Activated CD4-positive, alpha-beta memory T cell treated with anti-CD3 and anti-CD28 coated beads for 36 hours (primary cell): ENCODE data around the gene CCDC170. TPM values are rescaled to one million over a fixed set of nuclear protein-coding genes. Genes with fewer than 3 reads are reported as not detected.
"Not testable (repeated sequence)": the region's sequence is repeated elsewhere in the genome, so short reads cannot be mapped to it uniquely, and the experiment has no call there.

Experiments
- CTCF ChIA-PET: fragments of 350-600 bp; sonication (Branson Sonifier 250); formaldehyde crosslinking; loops from one replicate; lab custom pipeline; 2021; ENCODE audit warnings: antibody characterized with exemption, inconsistent platforms; lab: Charles Lee
- POLR2A ChIA-PET: fragments of 350-600 bp; sonication (Branson Sonifier 250); formaldehyde crosslinking; loops from one replicate; lab custom pipeline; 2021; ENCODE audit warnings: antibody characterized with exemption; lab: Charles Lee
- DNase-seq: peaks from one replicate; pipeline ENCODE4 v3.0.0-alpha.2; 2020
- H3K27ac Mint-ChIP-seq: one replicate; pipeline ENCODE4 v1.8.0; 2021; ENCODE audit warnings: mixed read lengths
- H3K27me3 Mint-ChIP-seq: one replicate; pipeline ENCODE4 v1.8.0; 2021; ENCODE audit warnings: mixed read lengths
- H3K36me3 Mint-ChIP-seq: one replicate; pipeline ENCODE4 v1.8.0; 2021; ENCODE audit warnings: mixed read lengths
- H3K4me1 Mint-ChIP-seq: one replicate; pipeline ENCODE4 v1.8.0; 2021; ENCODE audit warnings: low read depth, mixed read lengths
- H3K4me3 Mint-ChIP-seq: one replicate; pipeline ENCODE4 v1.8.0; 2021; ENCODE audit warnings: mild to moderate bottlenecking, mixed read lengths
- H3K9me3 Mint-ChIP-seq: one replicate; pipeline ENCODE4 v1.8.0; 2021; ENCODE audit warnings: mixed read lengths
- intact Hi-C: fragments of 100-400 bp; cut with micrococcal nuclease; formaldehyde crosslinking; loops from one replicate; pipeline ENCODE4 v1.15.1; 2023
- total RNA-seq, 2 experiments: library from RNA; stranded (reverse); gene quantifications; one replicate each; pipeline ENCODE4 v1.2.3, GENCODE V29; 2021

Gene CCDC170
- total RNA-seq, 2 experiments from 2014 or later: not detected

DNA sequence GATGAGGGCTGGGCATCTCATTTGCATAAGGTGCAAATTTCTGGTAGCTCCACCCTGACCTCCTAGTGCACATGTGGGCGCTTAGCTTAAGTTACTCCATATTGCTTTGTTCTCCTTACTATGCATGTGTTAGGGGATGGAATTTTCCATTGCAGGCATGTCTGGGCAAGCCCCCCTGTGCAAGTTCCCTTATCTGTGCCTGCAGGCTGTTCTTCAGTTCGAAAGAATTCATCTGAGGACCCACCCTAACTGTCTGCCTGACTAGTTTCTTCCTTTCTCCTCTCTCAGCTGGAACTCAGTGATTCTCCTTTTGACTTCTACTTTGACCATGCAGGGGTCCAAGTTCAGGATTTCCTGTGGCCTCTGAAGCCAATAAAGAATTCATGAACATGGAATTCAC lies 30.2 kb downstream of the CCDC170 start:
- Mint-ChIP-seq H3K4me1 (no peaks in the 10 kb centered on the region), H3K9me3 (peaks cover 28% of the 10 kb centered on the region), H3K4me3 (no peak overlapping the region), H3K27ac (no peak overlapping the region), H3K36me3 (no peaks in the 10 kb centered on the region), H3K27me3 (peaks cover 5% of the 10 kb centered on the region)
- CTCF ChIA-PET: interaction anchor here (0.6 kb wide), 1 partner anchor 47 kb away, joined by 3 read pairs; no protein-coding TSS in a partner anchor
- intact Hi-C loops: no loop called here
- POLR2A ChIA-PET: no interaction called here
- DNase-seq: no peak

- no peak overlapping the region for H3K4me3 Mint-ChIP-seq
These were observed 40.8 kb downstream of the CCDC170 start for GRCh38 chr6:151534576-151534975.

GRCh38 chr6:151535476-151536187 lies 41.8 kb downstream of the CCDC170 start:
- Mint-ChIP-seq H3K27me3 (peaks cover 7% of the 10 kb centered on the region), H3K4me3 (no peak overlapping the region), H3K9me3 (peaks cover 11% of the 10 kb centered on the region), H3K36me3 (no peaks in the 10 kb centered on the region), H3K4me1 (no peaks in the 10 kb centered on the region), H3K27ac (no peak overlapping the region)
- POLR2A ChIA-PET: no interaction called here
- CTCF ChIA-PET: no interaction called here
- DNase-seq: no peak
- intact Hi-C loops: no loop called here

More at GRCh38 chr6:151534576-151534975, 40.8 kb downstream of the CCDC170 start:
- Mint-ChIP-seq H3K36me3 (no peaks in the 10 kb centered on the region), H3K9me3 (peaks cover 6% of the 10 kb centered on the region), H3K27me3 (peaks cover 8% of the 10 kb centered on the region), H3K27ac (no peak overlapping the region), H3K4me1 (no peaks in the 10 kb centered on the region)
- POLR2A ChIA-PET: no interaction called here
- intact Hi-C loops: no loop called here
- no peak for DNase-seq
- CTCF ChIA-PET: no interaction called here

DNA sequence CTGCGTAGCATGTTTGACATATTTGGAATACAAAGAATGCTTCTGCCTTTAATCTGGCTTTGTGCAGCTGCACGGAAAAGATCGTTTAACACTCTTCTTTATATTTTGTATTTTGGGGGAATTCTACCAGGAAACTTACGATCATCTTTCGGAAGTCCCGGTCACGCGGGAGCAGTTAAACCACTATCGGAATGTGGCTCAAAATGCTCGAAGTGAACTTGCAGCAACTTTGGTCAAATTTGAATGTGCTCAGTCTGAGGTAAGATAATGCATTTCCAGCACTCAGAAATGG lies 42.3 kb downstream of the CCDC170 start:
- intact Hi-C loops: no loop called here
- H3K9me3 Mint-ChIP-seq: peaks cover 14% of the 10 kb centered on the region
- POLR2A ChIA-PET: no interaction called here

DNA sequence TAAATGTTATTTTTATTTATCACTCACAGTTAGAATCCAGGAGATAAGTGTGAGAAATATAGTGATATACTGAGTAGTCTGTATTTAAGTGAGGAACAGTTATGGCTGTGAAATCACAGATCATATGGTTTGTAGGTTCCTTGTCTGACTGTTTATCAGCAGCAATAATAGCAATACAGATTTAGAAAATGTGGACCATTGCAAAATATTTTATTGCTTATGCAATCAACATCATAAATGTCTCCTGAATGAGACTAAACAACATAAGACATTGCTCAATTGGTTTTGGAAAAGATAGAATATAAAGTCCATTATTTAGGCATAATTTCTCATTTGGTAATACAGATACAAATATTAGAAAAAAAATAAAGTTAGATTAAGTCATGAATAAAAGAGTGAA lies 43.7 kb downstream of the CCDC170 start:
- ChIA-PET POLR2A (no interaction called here), CTCF (no interaction called here)
- no peak overlapping the region for H3K27ac Mint-ChIP-seq
- peaks cover 3% of the 10 kb centered on the region for H3K27me3 Mint-ChIP-seq
- DNase-seq: no peak
- H3K9me3 Mint-ChIP-seq: peaks cover 14% of the 10 kb centered on the region
- intact Hi-C loops: no loop called here
- no peak overlapping the region for H3K4me3 Mint-ChIP-seq
- no peaks in the 10 kb centered on the region for H3K4me1 Mint-ChIP-seq
- no peaks in the 10 kb centered on the region for H3K36me3 Mint-ChIP-seq

More for the DNA sequence above, 42.3 kb downstream of the CCDC170 start:
- no peaks in the 10 kb centered on the region for H3K36me3 Mint-ChIP-seq
- CTCF ChIA-PET: no interaction called here
- DNase-seq: no peak
- no peak overlapping the region for H3K27ac Mint-ChIP-seq
- no peaks in the 10 kb centered on the region for H3K4me1 Mint-ChIP-seq
- H3K27me3 Mint-ChIP-seq: peaks cover 4% of the 10 kb centered on the region
- H3K4me3 Mint-ChIP-seq: no peak overlapping the region

DNA sequence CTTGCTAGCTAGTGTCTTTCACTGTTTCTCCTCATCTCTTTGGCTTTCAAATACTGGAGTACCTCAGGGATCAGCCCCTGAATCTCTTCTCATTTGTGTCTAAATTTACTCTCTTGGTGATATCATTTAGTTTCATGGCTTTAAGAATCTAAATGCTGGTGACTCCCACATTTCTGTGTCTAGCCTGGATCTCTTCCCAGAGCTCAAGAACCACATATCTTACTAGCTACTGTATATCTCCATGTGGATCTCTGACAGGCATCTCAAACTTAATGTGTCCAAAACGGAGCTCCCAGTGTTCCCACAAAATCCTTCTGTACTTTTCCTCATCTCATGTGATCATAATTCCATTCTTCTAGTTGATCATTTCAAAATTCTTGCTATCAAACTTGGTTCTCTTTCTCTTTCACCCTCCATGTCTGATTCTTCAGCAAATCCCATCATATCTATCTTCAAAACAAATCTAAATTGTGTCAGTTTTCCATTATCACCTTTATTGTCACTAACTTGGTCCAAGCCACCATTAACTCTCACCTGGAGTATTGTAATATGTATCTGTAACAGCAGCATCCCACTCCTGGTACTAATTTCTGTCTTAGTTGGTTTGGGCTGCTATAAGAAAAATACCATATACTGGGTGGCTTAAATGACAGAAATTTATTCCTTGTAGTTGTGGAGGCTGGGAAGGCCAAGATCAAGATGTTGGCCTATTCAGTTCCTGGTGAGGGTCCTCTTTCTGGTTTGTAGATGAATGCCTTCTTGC lies 45.9 kb downstream of the CCDC170 start:
- CTCF ChIA-PET: no interaction called here
- no peak overlapping the region for H3K27ac Mint-ChIP-seq
- POLR2A ChIA-PET: no interaction called here
- peaks cover 14% of the 10 kb centered on the region for H3K9me3 Mint-ChIP-seq
- H3K4me3 Mint-ChIP-seq: no peak overlapping the region
- DNase-seq: no peak
- intact Hi-C loops: no loop called here
- H3K27me3 Mint-ChIP-seq: peaks cover 3% of the 10 kb centered on the region
- no peaks in the 10 kb centered on the region for H3K36me3 Mint-ChIP-seq
- no peaks in the 10 kb centered on the region for H3K4me1 Mint-ChIP-seq

DNA sequence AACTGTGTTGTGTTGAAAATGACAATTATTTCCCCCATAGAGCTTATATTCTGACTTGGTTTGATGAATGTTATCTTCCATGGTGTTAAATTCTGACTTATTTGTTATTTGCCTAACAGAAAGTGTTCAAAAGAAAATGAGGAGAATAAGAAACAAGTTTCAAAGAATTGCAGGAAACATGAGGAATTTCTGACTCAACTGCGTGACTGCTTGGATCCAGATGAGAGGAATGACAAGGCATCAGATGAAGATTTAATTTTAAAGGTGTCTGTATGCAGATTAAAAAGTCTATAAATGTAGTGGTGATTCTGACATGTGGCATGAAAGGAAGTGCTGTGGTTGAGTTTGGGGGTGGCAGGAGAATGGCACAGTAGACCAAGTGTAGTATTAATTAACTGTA lies 50.6 kb downstream of the CCDC170 start:
- intact Hi-C loops: no loop called here
- Mint-ChIP-seq H3K4me3 (no peak overlapping the region), H3K27ac (no peak overlapping the region), H3K36me3 (no peaks in the 10 kb centered on the region), H3K27me3 (peaks cover 3% of the 10 kb centered on the region), H3K4me1 (no peaks in the 10 kb centered on the region), H3K9me3 (peaks cover 11% of the 10 kb centered on the region)
- POLR2A ChIA-PET: no interaction called here
- CTCF ChIA-PET: no interaction called here
- DNase-seq: no peak

DNA sequence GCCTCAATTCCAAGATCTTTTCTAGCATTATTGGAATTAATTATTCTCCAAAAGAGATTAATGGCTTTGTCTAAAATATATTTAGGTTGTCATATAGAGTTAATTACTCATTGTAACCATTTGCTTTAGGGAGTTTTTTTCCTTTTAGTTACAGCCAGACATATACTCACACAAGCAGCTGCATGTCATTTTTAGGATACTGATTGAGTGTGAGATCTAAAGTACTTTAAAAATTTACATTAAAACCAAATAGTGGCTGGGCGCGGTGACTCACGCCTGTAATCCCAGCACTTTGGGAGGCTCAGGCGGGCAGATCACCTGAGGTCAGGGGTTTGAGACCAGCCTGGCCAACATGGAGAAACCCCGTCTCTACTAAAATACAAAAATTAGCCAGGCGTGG lies 51.1 kb downstream of the CCDC170 start:
- H3K27ac Mint-ChIP-seq, DNase-seq, H3K36me3 Mint-ChIP-seq, POLR2A ChIA-PET, H3K4me3 Mint-ChIP-seq, intact Hi-C loops, H3K4me1 Mint-ChIP-seq, H3K9me3 Mint-ChIP-seq, CTCF ChIA-PET, H3K27me3 Mint-ChIP-seq: not testable (repeated sequence)

DNA sequence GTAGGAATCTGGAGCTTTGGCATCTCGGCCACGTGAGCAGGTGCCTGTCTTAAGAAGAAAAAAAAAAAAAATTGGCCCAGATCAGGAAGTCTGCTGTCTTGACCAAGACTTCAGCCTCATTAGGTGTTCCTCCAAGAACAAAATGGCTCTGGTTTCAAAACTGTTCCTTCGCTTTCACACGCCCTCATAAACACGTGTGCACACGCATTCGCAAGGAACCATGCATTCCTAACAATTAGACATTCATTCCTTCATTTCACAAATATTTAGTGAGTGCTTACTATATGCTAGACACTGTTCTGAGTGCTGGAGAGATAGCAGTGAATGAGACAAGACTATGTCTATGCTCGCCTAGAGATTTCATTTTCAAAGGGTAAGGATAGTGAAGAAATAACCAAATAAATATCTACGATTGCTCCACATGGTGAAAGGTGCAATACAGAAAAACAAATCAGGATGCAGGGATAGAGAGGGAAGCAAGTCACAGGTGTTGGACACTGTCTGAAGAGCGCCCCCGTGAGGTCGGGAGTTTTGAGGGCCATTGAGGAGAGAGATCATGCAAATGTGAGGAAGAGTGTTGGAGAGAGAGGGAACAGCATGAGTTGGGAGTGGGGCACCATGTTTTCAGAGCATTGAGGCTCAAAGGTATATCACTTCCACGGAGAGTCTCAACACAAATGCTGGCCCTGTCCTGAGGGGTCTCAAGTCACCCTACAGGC lies 53.3 kb downstream of the CCDC170 start:
- H3K27ac Mint-ChIP-seq: no peak overlapping the region
- H3K4me1 Mint-ChIP-seq: no peaks in the 10 kb centered on the region
- ChIA-PET CTCF (no interaction called here), POLR2A (no interaction called here)
- intact Hi-C loops: no loop called here
- H3K36me3 Mint-ChIP-seq: no peaks in the 10 kb centered on the region
- H3K27me3 Mint-ChIP-seq: peaks cover 3% of the 10 kb centered on the region
- no peak overlapping the region for H3K4me3 Mint-ChIP-seq
- peaks cover 9% of the 10 kb centered on the region for H3K9me3 Mint-ChIP-seq
- no peak for DNase-seq

DNA sequence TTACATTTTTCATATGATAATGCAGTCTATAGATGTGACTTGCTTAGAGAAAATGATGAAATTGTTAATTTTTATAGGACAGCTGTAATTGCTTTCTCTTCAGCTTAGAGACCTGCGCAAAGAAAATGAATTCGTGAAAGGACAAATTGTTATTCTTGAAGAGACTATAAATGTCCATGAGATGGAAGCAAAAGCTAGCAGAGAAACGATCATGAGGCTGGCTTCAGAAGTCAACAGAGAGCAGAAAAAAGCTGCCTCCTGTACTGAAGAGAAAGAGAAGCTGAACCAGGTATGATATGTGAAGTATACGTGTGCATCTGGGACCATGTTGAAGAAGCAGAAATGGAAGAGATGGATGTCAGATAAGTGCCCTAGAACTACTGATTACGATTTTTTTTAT lies 54.4 kb downstream of the CCDC170 start:
- Mint-ChIP-seq H3K4me1 (no peaks in the 10 kb centered on the region), H3K4me3 (no peak overlapping the region), H3K27me3 (peaks cover 3% of the 10 kb centered on the region), H3K36me3 (no peaks in the 10 kb centered on the region), H3K27ac (no peak overlapping the region), H3K9me3 (peaks cover 9% of the 10 kb centered on the region)
- CTCF ChIA-PET: interaction anchor here (0.8 kb wide), 1 partner anchor 709 kb away, joined by 3 read pairs; no protein-coding TSS in a partner anchor
- no peak for DNase-seq
- POLR2A ChIA-PET: no interaction called here
- intact Hi-C loops: no loop called here

- POLR2A ChIA-PET: no interaction called here
- H3K27ac Mint-ChIP-seq: no peak overlapping the region
These were observed 56.0 kb downstream of the CCDC170 start for GRCh38 chr6:151549790-151550189.

GRCh38 chr6:151550618-151551017 lies 56.8 kb downstream of the CCDC170 start:
- Mint-ChIP-seq H3K4me3 (no peak overlapping the region), H3K4me1 (no peaks in the 10 kb centered on the region), H3K9me3 (peaks cover 9% of the 10 kb centered on the region), H3K27ac (no peak overlapping the region), H3K27me3 (peaks cover 3% of the 10 kb centered on the region), H3K36me3 (no peaks in the 10 kb centered on the region)
- intact Hi-C loops: no loop called here
- ChIA-PET CTCF (no interaction called here), POLR2A (no interaction called here)
- no peak for DNase-seq

More at GRCh38 chr6:151549790-151550189, 56.0 kb downstream of the CCDC170 start:
- Mint-ChIP-seq H3K36me3 (no peaks in the 10 kb centered on the region), H3K4me1 (no peaks in the 10 kb centered on the region), H3K4me3 (no peak overlapping the region), H3K9me3 (peaks cover 9% of the 10 kb centered on the region), H3K27me3 (peaks cover 3% of the 10 kb centered on the region)
- DNase-seq: no peak
- CTCF ChIA-PET: no interaction called here
- intact Hi-C loops: no loop called here
